Lower leg skin (tissue), 3 donors: ENCODE measurements around the gene MUC20.
"Not testable (repeated sequence)": the region's sequence is repeated elsewhere in the genome, so short reads cannot be mapped to it uniquely, and the experiment has no call there.

Source experiments
- POLR2A ChIP-seq, 2 donors: fragments of 450-650 bp; IDR thresholded peaks; one replicate each; pipeline ENCODE4 v1.6.1; 2016 to 2017; ENCODE audit warnings: antibody characterized with exemption in 2 of 2, mild to moderate bottlenecking in 1 of 2, moderate library complexity in 1 of 2
- TF ChIP-seq, protein P1 (sequence below), 3 donors: fragments of 450-650 bp; IDR thresholded peaks; one replicate each; pipeline ENCODE4 v1.5.1; 2016; ENCODE audit warnings: antibody characterized with exemption in 3 of 3, mild to moderate bottlenecking in 3 of 3, moderate library complexity in 2 of 3

DNA sequence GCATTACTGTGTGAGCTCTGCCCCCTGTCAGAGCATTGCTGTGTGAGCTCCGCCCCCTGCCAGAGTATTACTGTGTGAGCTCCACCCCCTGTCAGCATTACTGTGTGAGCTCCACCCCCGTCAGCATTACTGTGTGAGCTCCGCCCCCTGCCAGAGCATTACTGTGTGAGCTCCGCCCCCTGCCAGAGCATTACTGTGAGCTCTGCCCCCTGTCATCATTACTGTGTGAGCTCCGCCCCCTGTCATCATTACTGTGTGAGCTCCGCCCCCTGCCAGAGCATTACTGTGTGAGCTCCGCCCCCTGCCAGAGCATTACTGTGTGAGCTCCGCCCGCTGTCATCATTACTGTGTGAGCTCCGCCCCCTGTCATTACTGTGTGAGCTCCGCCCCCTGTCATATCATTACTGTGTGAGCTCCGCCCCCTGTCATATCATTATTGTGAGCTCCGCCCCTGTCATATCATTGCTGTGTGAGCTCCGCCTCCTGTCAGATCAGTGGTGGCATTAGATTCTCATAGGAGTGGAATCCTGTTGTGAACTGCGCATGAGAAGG lies 33.5 kb upstream of the MUC20 start:
- TF ChIP-seq POLR2A (IDR thresholded peaks at IDR 0.05) = not testable (repeated sequence)
- TF ChIP-seq, protein P1, sequence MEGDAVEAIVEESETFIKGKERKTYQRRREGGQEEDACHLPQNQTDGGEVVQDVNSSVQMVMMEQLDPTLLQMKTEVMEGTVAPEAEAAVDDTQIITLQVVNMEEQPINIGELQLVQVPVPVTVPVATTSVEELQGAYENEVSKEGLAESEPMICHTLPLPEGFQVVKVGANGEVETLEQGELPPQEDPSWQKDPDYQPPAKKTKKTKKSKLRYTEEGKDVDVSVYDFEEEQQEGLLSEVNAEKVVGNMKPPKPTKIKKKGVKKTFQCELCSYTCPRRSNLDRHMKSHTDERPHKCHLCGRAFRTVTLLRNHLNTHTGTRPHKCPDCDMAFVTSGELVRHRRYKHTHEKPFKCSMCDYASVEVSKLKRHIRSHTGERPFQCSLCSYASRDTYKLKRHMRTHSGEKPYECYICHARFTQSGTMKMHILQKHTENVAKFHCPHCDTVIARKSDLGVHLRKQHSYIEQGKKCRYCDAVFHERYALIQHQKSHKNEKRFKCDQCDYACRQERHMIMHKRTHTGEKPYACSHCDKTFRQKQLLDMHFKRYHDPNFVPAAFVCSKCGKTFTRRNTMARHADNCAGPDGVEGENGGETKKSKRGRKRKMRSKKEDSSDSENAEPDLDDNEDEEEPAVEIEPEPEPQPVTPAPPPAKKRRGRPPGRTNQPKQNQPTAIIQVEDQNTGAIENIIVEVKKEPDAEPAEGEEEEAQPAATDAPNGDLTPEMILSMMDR (IDR thresholded peaks at IDR 0.05) = not testable (repeated sequence)
